Testis (tissue), 3 donors: ENCODE data around the gene CEP70. TPM values are rescaled to one million over a fixed set of nuclear protein-coding genes. Genes with fewer than 3 reads are reported as not detected.
"Not testable (repeated sequence)": the region's sequence is repeated elsewhere in the genome, so short reads cannot be mapped to it uniquely, and the experiment has no call there.

Experiments
- DNase-seq: peaks from one replicate; pipeline ENCODE4 v3.0.0-alpha.2; 2019
- H3K27ac ChIP-seq, 2 donors: fragments of 200-600 bp; sonication (generic); one replicate each; pipeline ENCODE4 v1.5.1; 2019
- H3K27me3 ChIP-seq: fragments of 200-600 bp; sonication (generic); one replicate; pipeline ENCODE4 v1.5.1; 2019
- H3K36me3 ChIP-seq: fragments of 200-600 bp; sonication (generic); one replicate; pipeline ENCODE4 v1.5.1; 2017; ENCODE audit warnings: low read depth; ENCODE audit errors: missing control alignments
- H3K4me1 ChIP-seq: fragments of 200-600 bp; sonication (generic); one replicate; pipeline ENCODE4 v1.5.1; 2019
- H3K4me3 ChIP-seq, 2 donors: fragments of 200-600 bp; sonication (generic); one replicate each; pipeline ENCODE4 v1.5.1; 2017 to 2019
- H3K9me3 ChIP-seq: fragments of 200-600 bp; sonication (generic); one replicate; pipeline ENCODE4 v1.5.1; 2017
- POLR2A ChIP-seq: fragments of 450-650 bp; IDR thresholded peaks from one replicate; pipeline ENCODE4 v1.6.1; 2017; ENCODE audit warnings: antibody characterized with exemption, mild to moderate bottlenecking, moderate library complexity
- WGBS, 2 donors: methylation state at CpG; one replicate each; pipeline ENCODE4 v1.1.5; 2018; 5-methylcytosine and 5-hydroxymethylcytosine counted together
- intact Hi-C: fragments of 100-400 bp; cut with DNase I; formaldehyde crosslinking; loops from one replicate; pipeline ENCODE4 v1.15.1; 2023; ENCODE audit warnings: low total_unique reads
- polyA plus RNA-seq: library from polyadenylated mRNA; stranded (reverse); fragments of 350-450 nt; fragmentation: Illumina TruSeq; extraction: RNeasy Lipid Tissue Mini Kit (QIAGEN cat#74804); gene quantifications from one replicate; pipeline ENCODE4 v1.2.3, GENCODE V29; 2014; ENCODE audit warnings: low read depth, low replicate concordance; ENCODE audit not compliant: insufficient read depth
- total RNA-seq, 2 donors: library from RNA; depleted of rRNA; stranded (reverse); fragments of >200 nt; gene quantifications; one replicate each; pipeline ENCODE4 v1.2.3, GENCODE V29; 2016
- TF ChIP-seq, protein P1 (sequence below), 3 experiments: fragments of 450-650 bp in 2 of 3; fragments of 200-600 bp in 1 of 3; sonication (generic) in 1 of 3; IDR thresholded peaks; one replicate each; pipeline ENCODE4 v1.5.1; 2016 to 2019; ENCODE audit warnings: antibody characterized with exemption in 3 of 3, mild to moderate bottlenecking in 2 of 3, moderate library complexity in 1 of 3

Gene CEP70
- total and polyA plus RNA-seq, 3 donors from 2014 or later: 37.4 to 66.6 (median 61.4) TPM

DNA sequence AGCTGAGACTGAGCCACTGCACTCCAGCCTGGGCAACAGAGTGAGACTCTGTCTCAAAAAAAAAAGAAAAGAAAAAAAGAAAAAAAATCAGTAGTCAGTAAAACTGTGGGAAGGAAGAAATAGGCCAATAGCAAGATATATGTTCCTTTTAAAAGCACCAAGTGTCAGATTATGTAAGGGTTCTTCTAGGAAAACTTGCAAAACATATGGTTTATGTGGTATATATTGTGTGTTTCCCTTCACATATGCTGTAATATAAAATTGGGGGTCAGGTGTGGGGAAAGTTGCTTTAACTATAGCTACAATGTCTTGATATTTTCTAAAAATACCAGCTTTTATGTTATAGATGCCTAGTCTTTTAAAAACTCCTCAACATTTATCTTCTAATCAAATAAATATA, 95.1 kb downstream of the CEP70 start:
- no peak for DNase-seq
- Histone ChIP-seq H3K36me3 (no peaks in the 10 kb centered on the region), H3K4me1 (no peaks in the 10 kb centered on the region), H3K4me3 (no peak overlapping the region), H3K9me3 (no peaks in the 10 kb centered on the region), H3K27me3 (no peaks in the 10 kb centered on the region), H3K27ac (no peak overlapping the region)
- TF ChIP-seq, protein P1, sequence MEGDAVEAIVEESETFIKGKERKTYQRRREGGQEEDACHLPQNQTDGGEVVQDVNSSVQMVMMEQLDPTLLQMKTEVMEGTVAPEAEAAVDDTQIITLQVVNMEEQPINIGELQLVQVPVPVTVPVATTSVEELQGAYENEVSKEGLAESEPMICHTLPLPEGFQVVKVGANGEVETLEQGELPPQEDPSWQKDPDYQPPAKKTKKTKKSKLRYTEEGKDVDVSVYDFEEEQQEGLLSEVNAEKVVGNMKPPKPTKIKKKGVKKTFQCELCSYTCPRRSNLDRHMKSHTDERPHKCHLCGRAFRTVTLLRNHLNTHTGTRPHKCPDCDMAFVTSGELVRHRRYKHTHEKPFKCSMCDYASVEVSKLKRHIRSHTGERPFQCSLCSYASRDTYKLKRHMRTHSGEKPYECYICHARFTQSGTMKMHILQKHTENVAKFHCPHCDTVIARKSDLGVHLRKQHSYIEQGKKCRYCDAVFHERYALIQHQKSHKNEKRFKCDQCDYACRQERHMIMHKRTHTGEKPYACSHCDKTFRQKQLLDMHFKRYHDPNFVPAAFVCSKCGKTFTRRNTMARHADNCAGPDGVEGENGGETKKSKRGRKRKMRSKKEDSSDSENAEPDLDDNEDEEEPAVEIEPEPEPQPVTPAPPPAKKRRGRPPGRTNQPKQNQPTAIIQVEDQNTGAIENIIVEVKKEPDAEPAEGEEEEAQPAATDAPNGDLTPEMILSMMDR (IDR thresholded peaks at IDR 0.05): no peak
- intact Hi-C loops: no loop called here

GRCh38 chr3:138497851-138498250, 96.2 kb downstream of the CEP70 start:
- Histone ChIP-seq H3K4me3 (no peak overlapping the region), H3K36me3 (no peaks in the 10 kb centered on the region)
- 91 to 93% methylated on average over 1 of the region's 1 CpG for WGBS, 2 donors

DNA sequence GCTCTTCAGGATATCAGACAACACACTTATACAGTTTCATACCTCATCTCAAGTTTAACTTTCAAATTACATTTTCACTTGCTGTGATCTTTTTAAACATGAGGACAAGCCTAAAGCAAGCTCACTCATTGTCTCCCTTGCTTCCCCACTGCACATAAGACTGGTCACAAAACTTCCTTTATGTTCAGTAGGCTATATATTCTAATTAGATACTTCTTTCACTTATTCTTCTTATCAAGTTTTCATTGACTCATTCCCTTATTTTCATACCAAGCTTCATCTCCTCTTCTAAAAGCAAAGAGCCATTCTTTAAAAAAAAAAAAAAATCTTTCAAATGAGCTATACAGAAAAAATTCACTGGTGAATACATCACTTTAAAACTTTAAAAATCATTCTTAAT, 97.0 kb downstream of the CEP70 start:
- TF ChIP-seq POLR2A: no peak
- TF ChIP-seq, protein P1 (IDR thresholded peaks at IDR 0.05): no peak
- no peaks in the 10 kb centered on the region for H3K9me3 ChIP-seq
- intact Hi-C loops: no loop called here
- no peaks in the 10 kb centered on the region for H3K36me3 ChIP-seq
- no peaks in the 10 kb centered on the region for H3K4me1 ChIP-seq
- H3K27ac ChIP-seq: no peak overlapping the region
- DNase-seq: no peak
- H3K4me3 ChIP-seq: no peak overlapping the region
- no peaks in the 10 kb centered on the region for H3K27me3 ChIP-seq

More at GRCh38 chr3:138497851-138498250, 96.2 kb downstream of the CEP70 start:
- intact Hi-C loops: no loop called here
- TF ChIP-seq, protein P1 (IDR thresholded peaks at IDR 0.05): no peak
- no peak for TF ChIP-seq POLR2A
- Histone ChIP-seq H3K27ac (no peak overlapping the region), H3K4me1 (no peaks in the 10 kb centered on the region), H3K9me3 (no peaks in the 10 kb centered on the region), H3K27me3 (no peaks in the 10 kb centered on the region)
- no peak for DNase-seq

DNA sequence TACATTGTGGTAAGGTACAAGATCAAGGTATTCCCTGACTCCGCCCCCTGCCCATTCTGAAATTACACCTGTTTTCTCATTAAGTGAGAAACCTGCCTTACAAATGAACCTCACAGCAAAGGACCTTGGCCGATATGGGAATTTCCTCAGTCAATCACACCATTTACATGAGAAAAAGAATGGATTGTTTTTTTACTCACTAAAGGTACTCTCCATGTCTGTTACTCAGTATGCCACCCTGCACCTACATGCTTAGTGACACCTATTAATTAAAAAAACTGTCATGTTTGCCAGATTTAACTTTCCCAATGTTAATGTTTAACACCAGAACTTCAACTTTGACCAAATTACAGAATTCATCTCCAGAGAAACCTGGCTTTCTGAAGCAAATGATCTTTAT, 97.6 kb downstream of the CEP70 start:
- no peak overlapping the region for H3K27ac ChIP-seq
- DNase-seq: no peak
- H3K27me3 ChIP-seq: no peaks in the 10 kb centered on the region
- no peaks in the 10 kb centered on the region for H3K36me3 ChIP-seq
- no peak overlapping the region for H3K4me3 ChIP-seq
- H3K9me3 ChIP-seq: no peaks in the 10 kb centered on the region
- TF ChIP-seq, protein P1 (IDR thresholded peaks at IDR 0.05): no peak
- TF ChIP-seq POLR2A: no peak
- H3K4me1 ChIP-seq: no peaks in the 10 kb centered on the region
- 87 to 93% methylated on average over 2 of the region's 2 CpGs for WGBS, 2 donors
- intact Hi-C loops: no loop called here

DNA sequence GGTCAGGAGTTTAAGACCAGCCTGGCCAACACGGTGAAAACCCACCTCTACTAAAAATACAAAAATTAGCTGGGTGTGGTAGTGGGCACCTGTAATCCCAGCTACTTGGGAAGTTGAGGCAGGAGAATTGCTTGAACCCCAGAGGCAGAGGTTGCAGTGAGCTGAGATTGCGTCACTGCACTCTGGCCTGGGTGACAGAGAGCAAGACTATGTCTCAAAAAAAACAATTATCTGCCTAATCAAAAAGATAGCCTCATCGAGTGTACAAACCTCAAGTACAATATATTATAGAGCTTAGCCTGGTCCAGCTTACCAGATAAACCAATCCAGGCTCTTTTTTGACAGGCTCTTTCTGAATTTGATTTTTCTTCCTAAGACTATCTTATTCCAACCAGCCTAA, 98.4 kb downstream of the CEP70 start:
- DNase-seq, intact Hi-C loops, H3K9me3 ChIP-seq, H3K27me3 ChIP-seq, H3K36me3 ChIP-seq, H3K4me3 ChIP-seq, H3K27ac ChIP-seq, H3K4me1 ChIP-seq: not testable (repeated sequence)
- 88 to 96% methylated on average over 3 of the region's 3 CpGs for WGBS, 2 donors
